Amniotic epithelial cell (primary cell): ENCODE measurements around the gene TIGD1.
"Not testable (repeated sequence)": the region's sequence is repeated elsewhere in the genome, so short reads cannot be mapped to it uniquely, and the experiment has no call there.

Experiments used
- DNase-seq: peaks from one replicate; pipeline ENCODE4 v3.0.0-alpha.2; 2010; ENCODE audit warnings: low read depth

The TIGD1 gene

DNA sequence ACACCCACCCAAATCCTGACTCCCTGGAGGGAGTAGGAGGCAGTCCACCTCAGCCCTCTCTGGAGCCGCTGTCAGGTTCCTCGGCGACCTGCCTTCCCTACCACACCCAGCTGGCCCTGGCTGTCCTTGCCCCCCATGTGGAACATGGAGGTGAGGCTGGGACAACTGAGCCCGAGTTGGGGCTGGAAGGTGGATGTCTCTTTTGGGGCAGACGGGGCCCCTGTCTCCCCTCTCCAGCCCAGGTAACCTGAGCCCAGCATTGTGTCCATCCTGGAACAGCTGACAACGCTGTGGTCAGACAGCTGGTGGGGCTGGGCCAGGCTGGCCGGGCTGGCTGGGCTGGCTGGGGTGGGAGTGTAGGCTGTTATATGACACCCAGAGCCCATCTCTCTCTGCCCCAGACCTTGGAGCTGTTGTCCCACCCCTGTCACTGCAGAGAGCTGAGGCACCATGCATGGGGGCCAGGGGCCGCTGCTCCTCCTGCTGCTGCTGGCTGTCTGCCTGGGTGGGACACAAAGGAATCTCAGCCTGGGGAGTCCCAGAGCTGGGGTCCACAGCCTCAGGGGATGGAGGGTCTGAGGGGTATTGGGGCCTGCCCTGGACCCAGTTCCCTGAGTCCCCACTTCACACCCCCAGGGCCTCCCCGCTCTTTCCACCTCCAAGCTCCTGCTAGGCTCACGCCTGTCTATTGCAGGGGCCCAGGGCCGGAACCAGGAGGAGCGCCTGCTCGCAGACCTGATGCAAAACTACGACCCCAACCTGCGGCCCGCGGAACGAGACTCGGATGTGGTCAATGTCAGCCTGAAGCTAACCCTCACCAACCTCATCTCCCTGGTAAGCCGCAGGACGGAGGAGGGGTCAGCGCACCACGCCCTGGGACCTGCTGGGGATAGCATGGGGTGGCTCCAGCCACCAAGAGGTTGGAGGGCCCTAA lies 10.8 kb downstream of the TIGD1 start, which contains the start of gene CHRNG:
Gene CHRNG (plus strand): TSS at position 395 of the 934 bp plus-strand sequence. CDS start 56 bp downstream, at position 451.
- DNase-seq: no peak

- no peak for DNase-seq
These were observed 11.7 kb downstream of the TIGD1 start for GRCh38 chr2:232538671-232539070.

GRCh38 chr2:232537499-232537898 lies 12.9 kb downstream of the TIGD1 start:
- DNase-seq: no peak

GRCh38 chr2:232537079-232537478 lies 13.3 kb downstream of the TIGD1 start:
- no peak for DNase-seq

- DNase-seq: no peak
These were observed 14.4 kb downstream of the TIGD1 start for GRCh38 chr2:232535761-232536530.

- no peak for DNase-seq
These were observed 15.3 kb downstream of the TIGD1 start for GRCh38 chr2:232534940-232535651.

GRCh38 chr2:232533944-232534710 lies 16.2 kb downstream of the TIGD1 start:
- DNase-seq: no peak

GRCh38 chr2:232532821-232533220 lies 17.5 kb downstream of the TIGD1 start:
- not testable (repeated sequence) for DNase-seq

DNA sequence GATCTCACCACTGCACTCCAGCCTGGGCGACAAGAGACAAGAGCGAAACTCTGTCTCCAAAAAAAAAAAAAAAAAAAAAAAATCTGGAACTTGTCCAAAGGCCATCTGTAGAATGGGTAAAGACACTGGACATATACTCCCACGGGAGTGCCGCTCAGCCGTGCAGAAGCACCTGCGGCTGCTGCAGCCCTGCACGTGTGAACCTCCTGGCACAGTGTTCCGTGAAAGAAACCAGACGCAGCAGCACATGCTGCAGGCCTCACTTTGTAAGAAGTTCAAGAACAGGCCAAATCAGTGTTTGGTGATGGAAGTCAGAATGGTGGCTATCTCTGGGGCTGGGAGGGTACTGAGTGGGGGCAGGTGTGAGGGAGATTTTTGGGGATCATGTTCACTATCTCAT lies 17.9 kb downstream of the TIGD1 start:
- DNase-seq: no peak

- no peak for DNase-seq
These were observed 19.6 kb downstream of the TIGD1 start for GRCh38 chr2:232530626-232531260.

DNA sequence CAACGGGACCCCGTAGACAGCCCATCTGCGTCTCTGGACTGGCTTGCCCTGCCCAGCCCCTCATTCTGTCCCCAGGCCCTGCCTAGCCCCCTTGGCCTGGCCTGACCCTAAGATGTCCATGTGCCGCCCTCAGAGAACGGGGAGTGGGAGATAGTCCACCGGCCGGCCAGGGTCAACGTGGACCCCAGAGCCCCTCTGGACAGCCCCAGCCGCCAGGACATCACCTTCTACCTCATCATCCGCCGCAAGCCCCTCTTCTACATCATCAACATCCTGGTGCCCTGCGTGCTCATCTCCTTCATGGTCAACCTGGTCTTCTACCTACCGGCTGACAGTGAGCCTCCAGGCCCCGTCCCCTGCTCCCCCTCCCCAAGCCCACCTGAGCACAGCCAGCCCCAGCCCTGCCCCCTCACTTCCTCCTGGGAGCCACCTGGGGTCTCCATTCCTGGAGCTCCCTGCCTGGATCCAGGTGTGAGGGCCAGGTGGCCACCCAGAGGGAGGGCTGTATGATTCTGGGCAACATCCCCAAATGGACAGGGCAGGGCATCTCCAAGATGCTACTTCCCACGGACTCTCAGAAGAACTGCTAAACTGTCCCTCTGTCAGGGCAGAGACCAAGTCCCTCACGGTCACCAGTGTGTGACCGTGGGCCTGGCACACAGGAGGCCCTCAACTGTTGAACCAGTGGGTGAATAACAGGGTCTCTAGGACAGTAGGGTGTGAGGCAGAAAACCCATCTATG lies 20.4 kb downstream of the TIGD1 start:
- DNase-seq: no peak

GRCh38 chr2:232528746-232529460 lies 21.5 kb downstream of the TIGD1 start:
- no peak for DNase-seq

DNA sequence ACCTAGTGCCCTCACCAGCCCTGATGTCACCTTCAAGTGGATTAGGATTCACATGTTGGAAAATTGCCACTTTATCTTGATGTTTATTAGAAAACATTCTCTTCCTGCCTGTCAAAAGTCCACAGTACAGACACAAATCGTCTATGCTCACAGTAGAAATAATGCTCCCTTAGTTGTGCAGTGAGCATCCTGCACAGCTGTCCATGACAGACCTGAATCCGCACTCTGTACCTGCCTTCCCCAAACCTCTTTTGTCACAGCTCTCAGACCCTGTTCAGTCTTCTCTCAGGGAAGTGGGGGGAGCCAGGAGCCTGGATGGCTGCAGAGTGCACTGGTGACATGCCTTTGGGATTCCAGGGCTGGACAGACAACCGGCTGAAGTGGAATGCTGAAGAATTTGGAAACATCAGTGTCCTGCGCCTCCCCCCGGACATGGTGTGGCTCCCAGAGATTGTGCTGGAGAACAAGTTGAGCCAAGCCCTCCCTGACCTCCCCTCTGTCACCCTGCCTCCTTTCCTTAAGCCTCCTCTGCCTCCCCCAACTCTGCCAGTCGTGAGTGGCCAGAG lies 22.4 kb downstream of the TIGD1 start:
- no peak for DNase-seq

DNA sequence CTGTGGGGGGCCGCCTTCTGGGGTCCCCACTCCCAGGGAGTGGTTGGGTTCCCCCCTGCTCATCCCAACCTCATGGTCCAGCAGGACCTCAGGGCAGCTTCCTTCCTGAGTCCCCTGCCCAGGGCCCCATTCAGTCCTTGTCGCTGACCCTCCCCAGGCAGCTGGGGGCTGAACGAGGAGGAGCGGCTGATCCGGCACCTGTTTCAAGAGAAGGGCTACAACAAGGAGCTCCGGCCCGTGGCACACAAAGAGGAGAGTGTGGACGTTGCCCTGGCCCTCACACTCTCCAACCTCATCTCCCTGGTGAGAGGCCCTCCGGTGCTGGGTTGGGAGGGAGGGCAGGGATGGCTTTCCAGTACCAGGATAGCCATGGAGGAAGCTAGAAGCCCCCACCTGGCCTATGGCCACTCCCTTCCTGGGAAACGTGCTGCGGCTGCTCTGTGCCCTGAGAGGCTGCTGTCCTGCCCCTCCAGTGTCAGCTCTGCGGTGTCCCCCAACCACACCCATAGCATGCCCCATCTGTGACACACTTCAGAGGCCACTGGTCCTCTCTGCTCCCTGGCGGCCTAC lies 23.9 kb downstream of the TIGD1 start:
- DNase-seq: no peak

DNA sequence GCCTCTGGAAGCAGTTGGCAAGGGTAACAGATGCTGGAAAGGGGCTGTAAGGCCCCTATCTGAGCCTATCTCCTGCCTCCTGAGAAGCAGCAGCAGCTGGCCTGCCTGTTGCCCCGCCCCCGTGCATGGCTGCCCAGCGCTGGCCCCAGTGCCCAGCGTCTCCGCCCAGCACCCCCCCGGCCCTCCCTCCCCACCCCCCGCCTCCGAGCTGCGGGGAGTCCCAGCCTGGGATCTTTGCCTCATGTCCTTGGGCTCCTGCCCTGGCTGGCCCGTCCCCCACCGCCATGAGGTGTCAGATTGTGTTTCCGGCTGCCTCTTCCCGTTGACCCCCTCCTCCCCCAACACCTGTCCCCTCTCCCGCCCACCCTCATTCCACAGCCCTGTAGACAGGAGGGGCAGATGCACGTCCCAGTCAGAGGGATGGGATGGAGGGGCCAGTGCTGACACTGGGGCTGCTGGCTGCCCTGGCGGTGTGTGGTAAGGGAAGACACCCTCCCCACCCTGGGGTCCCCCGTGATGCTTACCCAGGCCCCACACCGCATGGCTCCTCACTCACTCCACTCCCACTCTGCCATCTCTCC lies 24.5 kb downstream of the TIGD1 start, which contains the start of gene CHRND:
Gene CHRND (plus strand): TSS at position 370 of the 581 bp plus-strand sequence. CDS start 56 bp downstream, at position 426.
- DNase-seq: no peak

DNA sequence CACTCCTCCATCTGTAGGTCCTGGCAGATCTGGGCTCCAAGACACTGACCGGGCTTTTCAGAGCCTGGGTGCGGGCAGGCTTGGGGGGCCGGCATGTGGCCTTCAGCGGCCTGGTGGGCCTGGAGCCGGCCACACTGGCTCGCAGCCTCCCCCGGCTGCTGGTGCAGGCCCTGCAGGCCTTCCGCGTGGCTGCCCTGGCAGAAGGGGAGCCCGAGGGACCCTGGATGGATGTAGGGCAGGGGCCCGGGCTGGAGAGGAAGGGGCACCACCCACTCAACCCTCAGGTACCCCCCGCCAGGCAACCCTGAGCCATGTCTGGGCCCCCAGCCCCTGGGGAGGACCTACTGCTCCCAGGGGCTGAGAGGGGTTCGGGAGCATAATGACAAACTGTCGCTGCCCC lies 25.2 kb downstream of the TIGD1 start:
- no peak for DNase-seq

- no peak for DNase-seq
These were observed 25.6 kb downstream of the TIGD1 start for GRCh38 chr2:232524771-232525170.
